K562 (cell line): ENCODE results near the gene BZW2. TPM values are rescaled to one million over a fixed set of nuclear protein-coding genes. Genes with fewer than 3 reads are reported as not detected.

Experiments
- ARID3B ChIP-seq: fragments of 250-450 bp; sonication (Bioruptor Pico); IDR thresholded peaks from 2 replicates; pipeline ENCODE4 v1.4.0; 2020; ENCODE audit warnings: borderline replicate concordance
- BRD4 ChIP-seq: fragments of 200-600 bp; sonication (generic); IDR thresholded peaks from 2 replicates; pipeline ENCODE4 v1.6.1; 2017; ENCODE audit warnings: inconsistent platforms
- CREM ChIP-seq: IDR thresholded peaks from 2 replicates; pipeline ENCODE4 v1.6.1; 2014; ENCODE audit warnings: antibody characterized with exemption, low read depth
- ELF1 ChIP-seq: fragments of 200-800 bp; sonication (Bioruptor generic); IDR thresholded peaks from 2 replicates; pipeline ENCODE4 v1.6.1; 2016; ENCODE audit warnings: missing genetic modification characterization, missing compliant biosample characterization
- GATA2 ChIP-seq: sonication (generic); formaldehyde crosslinking; IDR thresholded peaks from 2 replicates; pipeline ENCODE4 v1.4.0; 2020; ENCODE audit warnings: mild to moderate bottlenecking, missing genetic modification reagents
- MEF2D ChIP-seq: conservative IDR thresholded peaks from 2 replicates; pipeline ENCODE4 v1.6.1; 2016; ENCODE audit warnings: low read depth, missing genetic modification characterization, missing compliant biosample characterization
- PCBP1 ChIP-seq: fragments of 200-400 bp; formaldehyde crosslinking; IDR thresholded peaks from 2 replicates; pipeline ENCODE4 v1.6.1; 2018; ENCODE audit warnings: mild to moderate bottlenecking, low read depth, low read length; ENCODE audit not compliant: poor library complexity, severe bottlenecking
- PTBP1 ChIP-seq: fragments of 200-400 bp; formaldehyde crosslinking; IDR thresholded peaks from 2 replicates; pipeline ENCODE4 v1.6.1; 2017; ENCODE audit warnings: low read depth, low read length
- PTRF ChIP-seq: fragments of 450-650 bp; IDR thresholded peaks from 2 replicates; pipeline ENCODE4 v1.6.1; 2016; ENCODE audit warnings: mild to moderate bottlenecking, missing genetic modification characterization, missing compliant biosample characterization
- SP1 ChIP-seq: sonication (generic); formaldehyde crosslinking; IDR thresholded peaks from 2 replicates; pipeline ENCODE4 v1.8.1; 2022; ENCODE audit warnings: mild to moderate bottlenecking, missing genetic modification reagents
- STAT6 ChIP-seq: sonication (generic); formaldehyde crosslinking; IDR thresholded peaks from 2 replicates; pipeline ENCODE4 v1.8.1; 2023; ENCODE audit warnings: mild to moderate bottlenecking, missing genetic modification reagents
- ZBTB9 ChIP-seq: fragments of 450-650 bp; formaldehyde crosslinking; IDR thresholded peaks from 2 replicates; pipeline ENCODE4 v1.4.0; 2020; ENCODE audit warnings: mild to moderate bottlenecking, moderate library complexity
- ZNF318 ChIP-seq, 2 experiments: fragments of 450-650 bp; IDR thresholded peaks; 2 replicates each; pipeline ENCODE4 v1.6.1; 2016; ENCODE audit warnings: mild to moderate bottlenecking in 2 of 2, borderline replicate concordance in 1 of 2, low read depth in 1 of 2, moderate library complexity in 1 of 2
- polyA plus RNA-seq, 8 experiments: library from polyadenylated mRNA; depleted of rRNA in 4 of 8; stranded (reverse) in 5 of 8; unstranded in 3 of 8; fragments of >200 nt; fragmentation: Nextera tagmentation in 2 of 8; fragmentation: Illumina TruSeq in 1 of 8; extraction: Ambion mirVana in 2 of 8; extraction: Trizol in 1 of 8; gene quantifications; 2 replicates each; pipeline versions ENCODE4 v1.2.1 to v1.2.3, GENCODE V29; 2011 to 2014; ENCODE audit warnings: inconsistent platforms in 1 of 8, missing spikeins in 1 of 8
- total RNA-seq, 7 experiments: library from RNA; depleted of rRNA in 6 of 7; stranded (reverse); fragments of >200 nt in 6 of 7; fragmentation: Illumina TruSeq in 2 of 7; extraction: Trizol in 2 of 7; gene quantifications; 2 replicates each; pipeline versions ENCODE4 v1.2.1 to v1.2.3, GENCODE V29; 2011 to 2021; ENCODE audit warnings: low replicate concordance in 1 of 7

BZW2 gene
- total and polyA plus RNA-seq, 9 of the 15 experiments (the other 6 are each of a cell fraction or from before 2014, with no cell fraction given) = 140 to 316 (median 173) TPM

- no peak for TF ChIP-seq PTBP1
- peak; percentile 81 for TF ChIP-seq CREM
- peak; percentile 92 for TF ChIP-seq PTRF (tag)
- peak; percentile 79 for TF ChIP-seq GATA2
- no peak for TF ChIP-seq STAT6 (CRISPR knock-in tag)
- peak; percentile 91 for TF ChIP-seq MEF2D
- no peak for TF ChIP-seq PCBP1
- TF ChIP-seq ARID3B = no peak
- peak; percentile 94 for TF ChIP-seq ZBTB9 (CRISPR knock-in tag)
- no peak for TF ChIP-seq ELF1 (tag)
- TF ChIP-seq ZNF318 (IDR thresholded peaks at IDR 0.05; ENCODE audit: borderline replicate concordance in 1 of 2, low read depth in 1 of 2) = no peak
- TF ChIP-seq BRD4 = no peak
- 0 out of 2 replicates have a peak, but pooled peaks have one; percentile 42 for TF ChIP-seq SP1 (CRISPR knock-in tag)
Observed at GRCh38 chr7:16668049-16668858, 22.3 kb downstream of the BZW2 start (continued).
